ENCODE measurements around the gene STK32A.

GRCh38 chr5:147188200-147189108 lies 46.4 kb upstream of the STK32A start:
- TF ChIP-seq POLR2AphosphoS5 (IDR thresholded peaks at IDR 0.05; ENCODE audit: low read depth) (no peak), GABPA (IDR thresholded peaks at IDR 0.05; ENCODE audit: low read depth) (no peak)
- TF ChIP-seq, protein P1, sequence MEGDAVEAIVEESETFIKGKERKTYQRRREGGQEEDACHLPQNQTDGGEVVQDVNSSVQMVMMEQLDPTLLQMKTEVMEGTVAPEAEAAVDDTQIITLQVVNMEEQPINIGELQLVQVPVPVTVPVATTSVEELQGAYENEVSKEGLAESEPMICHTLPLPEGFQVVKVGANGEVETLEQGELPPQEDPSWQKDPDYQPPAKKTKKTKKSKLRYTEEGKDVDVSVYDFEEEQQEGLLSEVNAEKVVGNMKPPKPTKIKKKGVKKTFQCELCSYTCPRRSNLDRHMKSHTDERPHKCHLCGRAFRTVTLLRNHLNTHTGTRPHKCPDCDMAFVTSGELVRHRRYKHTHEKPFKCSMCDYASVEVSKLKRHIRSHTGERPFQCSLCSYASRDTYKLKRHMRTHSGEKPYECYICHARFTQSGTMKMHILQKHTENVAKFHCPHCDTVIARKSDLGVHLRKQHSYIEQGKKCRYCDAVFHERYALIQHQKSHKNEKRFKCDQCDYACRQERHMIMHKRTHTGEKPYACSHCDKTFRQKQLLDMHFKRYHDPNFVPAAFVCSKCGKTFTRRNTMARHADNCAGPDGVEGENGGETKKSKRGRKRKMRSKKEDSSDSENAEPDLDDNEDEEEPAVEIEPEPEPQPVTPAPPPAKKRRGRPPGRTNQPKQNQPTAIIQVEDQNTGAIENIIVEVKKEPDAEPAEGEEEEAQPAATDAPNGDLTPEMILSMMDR (IDR thresholded peaks at IDR 0.05; ENCODE audit: insufficient read depth, low read length) = peak; percentile 53
